C4-2B (cell line): ENCODE results near the gene SIGLEC7.
A peak's percentile ranks its signal among the peaks of the same experiment; 100 is the strongest.
"Not testable (repeated sequence)": the region's sequence is repeated elsewhere in the genome, so short reads cannot be mapped to it uniquely, and the experiment has no call there.

Experiments
- H3K27ac ChIP-seq: fragments of 450-650 bp; 2 replicates; pipeline ENCODE4 v1.5.1; 2017
- CTCF ChIP-seq: fragments of 450-650 bp; conservative IDR thresholded peaks from 2 replicates; pipeline ENCODE4 v1.5.1; 2017; ENCODE audit warnings: mild to moderate bottlenecking
- ZFX ChIP-seq: fragments of 450-650 bp; IDR thresholded peaks from 2 replicates; pipeline ENCODE4 v1.6.1; 2017

SIGLEC7 gene

GRCh38 chr19:51161867-51162496 is 19.9 kb downstream of the SIGLEC7 start:
- H3K27ac ChIP-seq = no peak overlapping the region
- TF ChIP-seq CTCF (no peak), ZFX (no peak)

GRCh38 chr19:51163257-51163656 is 21.2 kb downstream of the SIGLEC7 start:
- no peak for TF ChIP-seq ZFX
- no peak for TF ChIP-seq CTCF
- H3K27ac ChIP-seq = no peak overlapping the region

GRCh38 chr19:51164215-51164614 is 22.1 kb downstream of the SIGLEC7 start:
- no peak overlapping the region for H3K27ac ChIP-seq
- TF ChIP-seq ZFX (no peak), CTCF (no peak)

GRCh38 chr19:51166846-51167490 is 24.9 kb downstream of the SIGLEC7 start:
- TF ChIP-seq ZFX = no peak
- TF ChIP-seq CTCF = no peak
- no peak overlapping the region for H3K27ac ChIP-seq

- H3K27ac ChIP-seq = no peak overlapping the region
- no peak for TF ChIP-seq ZFX
Measured at GRCh38 chr19:51168564-51169282, 26.6 kb downstream of the SIGLEC7 start.

- H3K27ac ChIP-seq = not testable (repeated sequence)
- TF ChIP-seq CTCF = peak; percentile 94
Measured at GRCh38 chr19:51169283-51169918, 27.3 kb downstream of the SIGLEC7 start.

GRCh38 chr19:51172223-51172622 is 30.1 kb downstream of the SIGLEC7 start:
- no peak overlapping the region for H3K27ac ChIP-seq
- TF ChIP-seq ZFX (no peak), CTCF (no peak)
